HG03159 (cell line): Measurements from ENCODE around the gene MOGAT3.

Experiments used
- ATAC-seq: cut with Tn5 transposase; IDR thresholded peaks from one replicate; pipeline ENCODE4 v1.9.1; 2021; ENCODE audit warnings: mild to moderate bottlenecking, moderate library complexity; ENCODE audit not compliant: unreplicated experiment

Gene MOGAT3

DNA sequence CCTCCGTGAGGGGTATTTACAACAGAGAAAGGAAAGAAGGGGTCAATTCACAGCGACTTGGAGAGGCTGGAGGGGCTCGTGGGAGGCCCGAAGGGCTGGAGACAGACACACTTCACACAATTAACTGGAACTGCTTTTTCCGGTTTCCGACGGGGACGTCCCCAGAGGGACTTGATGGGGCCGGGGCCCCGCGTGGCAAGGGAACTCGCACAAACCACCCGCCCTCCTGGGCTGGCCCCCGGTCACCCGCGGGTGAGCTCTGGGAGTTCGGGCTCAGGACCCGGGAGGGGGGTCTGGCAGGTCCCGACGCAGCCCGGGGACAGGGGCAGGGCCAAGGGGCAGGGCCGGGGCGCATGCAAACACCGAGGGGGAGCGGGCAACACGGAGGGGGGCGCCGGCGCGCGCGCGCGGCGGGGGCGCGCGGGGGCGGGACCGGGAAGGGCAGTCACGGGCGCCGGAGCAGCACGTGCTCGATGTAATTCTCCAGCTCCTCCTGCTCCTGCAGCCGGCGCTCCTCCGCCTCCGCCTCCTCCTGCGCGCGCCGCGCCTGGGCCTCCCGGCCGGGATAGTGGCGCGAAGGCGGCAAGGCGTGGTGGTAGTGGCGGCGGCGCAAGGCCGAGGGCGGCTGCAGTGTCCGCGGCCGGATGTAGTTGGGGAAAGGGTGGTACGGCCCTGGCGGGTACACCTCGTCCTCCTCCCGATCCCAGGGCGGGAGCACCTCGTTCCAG lies 38.1 kb downstream of the MOGAT3 start:
- no peak for ATAC-seq

DNA sequence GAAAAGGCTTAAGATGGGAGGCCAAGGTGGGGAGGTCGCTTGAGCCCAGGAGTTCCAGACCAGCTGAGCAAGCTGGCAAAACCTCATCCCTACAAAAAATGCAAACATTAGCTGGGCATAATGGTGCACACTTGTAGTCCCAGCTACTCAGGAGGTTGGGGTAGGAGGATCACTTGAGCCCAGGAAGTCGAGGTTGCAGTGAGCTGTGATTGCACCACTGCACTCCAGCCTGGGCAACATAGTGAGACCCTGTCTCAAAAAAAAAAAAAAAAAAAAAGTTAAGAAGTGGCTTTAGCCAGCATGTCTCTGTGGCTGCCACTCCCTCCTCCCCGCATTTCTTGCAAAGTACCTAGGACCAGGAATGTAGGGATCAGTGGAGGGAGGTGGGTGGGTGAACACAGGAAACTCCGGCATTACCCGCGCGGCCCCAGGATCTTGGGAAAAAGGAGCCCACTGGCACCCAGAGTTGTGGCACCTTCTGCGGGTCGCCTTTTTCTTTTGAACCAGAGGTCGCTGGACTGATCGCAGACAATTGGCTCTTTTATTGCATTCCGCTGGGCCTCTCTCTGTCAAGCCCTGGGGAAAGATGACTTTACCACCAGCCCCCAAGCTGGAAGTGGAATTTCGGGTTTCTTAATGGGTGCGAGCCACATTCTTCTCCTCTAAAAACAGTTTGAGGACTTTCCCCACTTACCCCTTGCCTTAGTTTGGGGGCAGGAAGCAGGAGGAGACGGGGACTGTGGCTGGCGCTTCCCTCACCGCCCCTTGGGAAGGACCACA lies 39.0 kb downstream of the MOGAT3 start:
- no peak for ATAC-seq

DNA sequence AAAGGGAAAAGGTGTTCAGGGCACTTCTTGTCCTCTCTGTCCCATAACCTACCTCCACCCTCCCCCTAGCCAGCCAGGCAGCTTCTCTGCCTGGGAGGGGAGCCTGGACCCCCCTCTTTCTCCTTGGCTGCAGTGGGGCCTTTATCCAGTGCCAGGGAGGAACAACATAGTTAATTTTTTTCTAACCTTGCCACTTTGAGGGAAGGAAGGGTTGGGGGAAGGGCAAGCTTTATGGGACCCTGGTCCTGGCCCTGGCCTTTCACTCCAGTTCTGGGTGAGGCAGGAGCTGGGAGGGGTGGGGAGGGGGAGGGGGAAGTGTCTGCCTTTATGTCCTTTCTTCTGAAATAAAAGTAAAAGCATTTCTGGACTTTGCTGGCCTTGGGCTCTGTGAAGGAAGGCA lies 39.9 kb downstream of the MOGAT3 start:
- ATAC-seq: no peak

DNA sequence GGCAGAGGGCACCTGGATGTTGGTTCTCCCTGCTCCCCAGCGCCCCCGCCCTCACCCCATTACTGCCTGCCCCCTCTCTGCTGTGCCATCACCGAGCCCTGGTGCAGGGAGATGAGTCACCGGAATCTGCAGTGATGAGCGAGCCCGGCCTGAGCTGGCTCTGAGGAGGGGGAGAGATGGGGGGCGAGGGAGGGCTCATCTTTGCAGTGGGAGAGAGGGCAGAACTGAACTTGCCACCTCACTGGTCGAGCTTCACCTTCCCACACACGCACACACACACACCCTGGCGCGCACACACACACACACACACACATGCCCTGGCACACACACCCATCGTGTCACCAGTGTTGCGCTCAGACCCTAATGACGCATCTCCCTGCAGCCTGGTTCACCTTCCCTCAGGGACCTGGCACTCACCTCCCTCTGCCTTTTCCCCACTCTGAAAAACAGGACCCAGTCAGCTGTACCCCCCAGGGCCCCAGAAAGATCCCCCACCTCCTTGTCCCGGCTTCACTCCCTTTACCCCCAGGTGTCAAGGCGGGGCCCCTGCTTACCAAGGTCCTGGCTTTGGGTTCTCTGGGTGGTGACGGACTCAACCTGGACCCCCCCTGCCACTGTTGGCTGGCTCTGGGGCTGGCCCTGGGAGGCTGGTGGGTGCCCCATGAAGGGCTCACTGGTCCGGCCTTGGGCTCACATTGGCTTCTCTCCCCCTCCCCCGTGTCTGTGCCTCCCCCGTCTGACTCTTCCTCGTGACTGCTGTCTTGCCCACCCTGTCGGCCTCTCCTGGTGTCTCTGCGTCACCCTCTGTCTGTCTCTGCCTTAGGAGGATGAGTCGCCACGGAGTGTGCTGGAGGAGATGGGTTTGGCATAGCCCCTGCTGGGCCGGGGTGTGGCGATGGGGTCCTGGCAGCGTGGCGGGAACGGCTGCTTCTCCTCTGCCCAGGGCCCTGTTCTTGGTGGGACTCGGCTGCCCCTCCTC lies 40.9 kb downstream of the MOGAT3 start:
- no peak for ATAC-seq

DNA sequence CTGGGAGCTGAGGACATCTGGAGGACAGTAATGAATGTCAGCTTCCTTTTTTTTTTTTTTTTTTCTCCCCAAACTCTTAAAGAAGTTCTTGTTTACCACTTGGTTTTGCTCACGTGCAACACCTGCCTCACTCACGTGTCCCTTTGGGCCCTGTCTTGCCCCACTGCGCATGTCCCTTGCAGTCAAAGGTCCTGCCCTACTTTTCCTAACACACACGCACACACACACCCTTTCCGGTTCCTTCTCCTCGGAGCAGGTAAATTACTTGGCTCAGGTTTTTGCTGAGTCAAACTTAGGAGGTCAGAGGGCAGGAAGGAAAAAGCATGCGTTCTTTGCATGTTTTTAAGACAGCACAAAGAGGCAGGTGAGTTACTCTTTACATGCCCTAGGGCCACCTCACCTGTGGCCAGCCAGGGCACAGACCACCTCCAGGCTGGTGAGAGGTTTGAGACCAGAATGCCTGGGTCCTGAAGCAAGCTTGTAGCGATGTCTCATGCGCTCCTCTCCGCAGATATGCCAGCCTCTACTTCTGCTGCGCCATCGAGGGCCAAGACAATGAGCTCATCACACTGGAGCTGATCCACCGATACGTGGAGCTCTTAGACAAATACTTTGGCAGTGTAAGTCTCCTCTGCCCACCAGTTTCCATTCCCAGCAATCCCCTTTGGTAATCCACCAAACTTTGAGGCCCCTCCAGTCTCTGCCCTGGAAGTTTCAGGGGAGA lies 43.8 kb downstream of the MOGAT3 start:
- ATAC-seq: no peak

DNA sequence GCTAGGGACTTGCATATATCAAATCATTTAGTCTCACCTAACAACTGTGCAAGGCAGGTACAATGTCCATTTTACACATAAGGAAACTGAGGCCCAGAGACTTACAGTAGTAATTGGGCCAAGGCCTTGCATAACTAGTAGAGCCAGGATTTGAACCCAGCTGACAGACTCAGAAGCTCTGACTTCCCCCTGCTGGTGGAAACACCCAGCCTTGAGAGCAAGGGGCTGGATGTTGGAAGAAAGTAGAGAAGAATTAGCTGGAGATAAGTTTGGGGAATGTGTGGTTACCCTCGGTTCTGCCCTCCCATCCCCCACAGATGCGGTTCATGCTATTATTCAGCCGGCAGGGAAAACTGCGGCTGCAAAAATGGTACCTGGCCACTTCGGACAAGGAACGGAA lies 44.6 kb downstream of the MOGAT3 start:
- ATAC-seq: no peak

DNA sequence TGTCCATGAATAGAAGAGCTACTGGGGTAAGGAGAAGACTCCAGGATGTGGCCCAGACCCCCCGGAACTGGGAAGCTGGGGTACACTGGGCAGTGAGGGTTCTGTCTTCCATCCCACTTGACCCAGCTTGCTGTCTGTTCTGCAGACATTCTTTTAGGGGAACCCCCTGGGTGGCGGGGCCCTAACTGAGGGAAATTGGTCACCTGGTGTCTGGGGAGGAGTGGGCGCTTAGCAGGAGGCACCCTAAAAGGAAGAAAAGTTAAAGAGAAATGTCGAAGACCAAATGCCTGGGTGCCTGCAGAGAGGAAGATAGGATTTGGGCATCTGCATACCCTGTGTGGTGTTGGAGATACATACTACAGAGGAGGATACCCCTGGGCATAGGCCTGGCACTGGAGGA lies 45.5 kb downstream of the MOGAT3 start:
- no peak for ATAC-seq

DNA sequence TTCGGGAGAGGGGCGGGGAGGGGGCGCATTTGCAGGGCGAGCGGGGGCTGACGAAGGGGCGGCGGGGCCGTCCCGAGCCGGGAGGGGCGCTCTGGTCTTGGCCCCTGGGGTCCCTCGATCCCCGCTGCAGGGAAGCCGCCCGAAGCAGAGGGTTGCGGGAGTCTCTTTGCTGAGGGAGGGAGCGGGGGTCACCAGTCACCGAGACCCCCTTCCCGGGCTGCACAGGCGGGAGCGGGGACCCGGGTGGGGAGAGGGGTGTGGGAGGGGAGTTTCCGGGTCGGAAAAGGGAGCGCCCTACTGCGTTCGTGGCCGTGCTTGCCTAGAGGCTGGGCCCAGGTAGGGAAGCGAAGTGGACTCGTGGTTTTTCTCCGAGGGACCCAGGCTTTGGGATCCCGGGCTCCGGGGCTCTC lies 46.1 kb downstream of the MOGAT3 start:
- ATAC-seq: peak; percentile 21

DNA sequence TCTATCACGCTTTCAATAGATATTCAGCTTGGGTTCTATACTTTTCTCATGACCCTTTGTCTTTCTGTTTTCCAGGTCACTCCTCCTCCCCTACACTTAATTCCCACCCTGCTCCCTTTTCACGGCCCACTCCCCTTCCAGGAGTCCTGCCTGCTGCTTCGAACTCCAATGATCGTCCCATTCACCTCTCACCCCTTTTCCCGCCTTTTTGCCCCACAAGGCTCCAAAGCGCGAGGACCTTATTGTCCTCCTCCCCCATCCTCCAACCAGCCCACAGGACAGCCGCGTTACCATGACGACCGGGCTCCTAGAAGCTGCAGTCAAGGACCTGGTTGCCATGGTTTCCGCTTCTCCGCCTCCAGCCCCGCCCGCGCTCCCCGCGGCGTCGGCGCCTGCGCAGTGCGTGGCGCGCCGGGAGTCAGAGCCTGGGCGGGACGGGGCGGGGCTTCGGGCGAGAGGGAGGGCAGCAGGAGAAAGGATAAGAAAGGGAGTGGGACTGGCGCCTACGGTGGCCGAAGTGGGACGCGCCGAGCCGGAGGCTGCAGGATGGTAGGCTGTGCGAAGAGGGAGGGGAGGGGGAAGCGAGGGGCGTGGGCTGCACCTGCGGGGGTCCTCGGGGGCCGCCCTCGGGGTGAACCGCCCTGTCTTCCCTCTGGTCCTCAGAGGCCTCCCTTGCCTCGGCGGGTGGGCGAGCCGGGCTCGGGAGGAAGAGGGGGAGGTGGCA lies 46.7 kb downstream of the MOGAT3 start, which contains the start of gene AP1S1:
AP1S1 (plus strand) TSS at position 508 of the 724 bp plus-strand sequence; CDS start at position 547, 39 bp downstream.
- peak; percentile 70 for ATAC-seq

DNA sequence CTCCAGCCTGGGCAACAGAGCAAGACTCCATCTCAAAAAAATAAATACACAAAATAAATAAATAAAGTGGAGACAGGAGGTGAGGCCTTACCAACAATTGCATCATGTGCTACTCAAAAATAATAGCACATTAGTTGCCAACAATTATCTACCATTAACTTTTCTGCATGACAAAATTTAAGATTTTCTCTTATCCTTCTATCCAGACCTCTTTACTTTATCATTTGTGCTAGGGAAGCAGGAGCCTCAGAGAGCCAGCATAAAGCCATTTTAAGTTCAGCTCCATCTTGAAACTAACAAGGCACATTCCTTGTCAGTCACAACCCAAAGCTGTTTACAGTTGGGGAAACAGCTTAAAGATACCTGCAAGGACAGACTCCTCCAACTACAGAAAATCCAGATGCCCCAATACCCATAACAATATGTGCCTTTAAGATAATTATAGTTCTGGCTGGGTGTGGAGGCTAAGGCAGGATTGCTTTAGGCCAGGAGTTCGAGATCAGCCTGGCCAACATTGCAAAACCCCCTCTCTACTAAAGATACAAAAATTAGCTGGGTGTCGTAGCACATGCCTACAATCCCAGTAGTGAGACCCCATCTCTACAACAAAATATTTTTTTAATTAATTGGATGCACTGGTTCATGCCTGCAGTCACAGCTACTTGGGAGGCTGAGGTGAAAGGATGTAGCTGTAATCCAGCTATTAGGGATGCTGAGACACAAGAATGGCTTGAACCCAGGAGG lies 48.8 kb downstream of the MOGAT3 start:
- no peak for ATAC-seq
